A673 (cell line): ENCODE data around the gene SLFN14. TPM values are rescaled to one million over a fixed set of nuclear protein-coding genes. Genes with fewer than 3 reads are reported as not detected.

Experiments
- BruUV-seq: library from RNA; stranded (reverse); fragments of 400-500 nt; replicated peaks from 2 replicates; lab custom pipeline; 2021; lab: Mats Ljungman, UMichigan
- CTCF ChIA-PET: fragments of 300-600 bp; sonication (Branson Sonifier 250); formaldehyde crosslinking; loops from one replicate; lab custom pipeline; 2022; ENCODE audit warnings: antibody characterized with exemption; lab: Charles Lee
- POLR2A ChIA-PET: fragments of 300-600 bp; sonication (Branson Sonifier 250); formaldehyde crosslinking; loops from one replicate; lab custom pipeline; 2022; ENCODE audit warnings: antibody characterized with exemption; ENCODE audit not compliant: low non-redundant PET; lab: Charles Lee
- DNase-seq: peaks from one replicate; pipeline ENCODE4 v3.0.0-alpha.2; 2015; ENCODE audit warnings: low spot score
- H3K27ac ChIP-seq: fragments of 200-600 bp; sonication (generic); 2 replicates; pipeline ENCODE4 v1.5.1; 2016; ENCODE audit warnings: mixed run types, low read depth, mild to moderate bottlenecking, mixed read lengths, antibody characterized with exemption, low read length; ENCODE audit not compliant: poor library complexity, severe bottlenecking
- H3K27me3 ChIP-seq: fragments of 200-600 bp; sonication (generic); replicated peaks from 2 replicates; pipeline ENCODE4 v1.6.1; 2017; ENCODE audit warnings: mixed run types, low read depth, mild to moderate bottlenecking, mixed read lengths, antibody characterized with exemption, low read length; ENCODE audit not compliant: insufficient read depth, poor library complexity
- H3K36me3 ChIP-seq: fragments of 200-600 bp; sonication (generic); 2 replicates; pipeline ENCODE4 v1.6.1; 2016; ENCODE audit warnings: mixed run types, mild to moderate bottlenecking, mixed read lengths, antibody characterized with exemption, low read length; ENCODE audit not compliant: insufficient read depth, poor library complexity, severe bottlenecking
- H3K4me1 ChIP-seq: fragments of 200-600 bp; sonication (generic); 2 replicates; pipeline ENCODE4 v1.6.1; 2017; ENCODE audit warnings: mixed run types, mild to moderate bottlenecking, mixed read lengths, antibody characterized with exemption, low read length; ENCODE audit not compliant: insufficient read depth, poor library complexity, severe bottlenecking
- H3K4me3 ChIP-seq: fragments of 200-600 bp; sonication (generic); 2 replicates; pipeline ENCODE4 v1.5.1; 2016; ENCODE audit warnings: low read depth, mixed run types, mild to moderate bottlenecking, mixed read lengths, low read length; ENCODE audit not compliant: poor library complexity, severe bottlenecking
- H3K9me3 ChIP-seq: fragments of 200-600 bp; sonication (generic); 2 replicates; pipeline ENCODE4 v1.6.1; 2016; ENCODE audit warnings: mixed run types, low read depth, mild to moderate bottlenecking, mixed read lengths, antibody characterized with exemption, low read length; ENCODE audit not compliant: poor library complexity, severe bottlenecking
- CTCF ChIP-seq: fragments of 300-800, 200-600 bp; sonication (generic); conservative IDR thresholded peaks from 2 replicates; pipeline ENCODE4 v1.5.1; 2017; ENCODE audit warnings: low read depth, mild to moderate bottlenecking, antibody characterized with exemption, low read length, moderate library complexity, mixed read lengths
- EZH2 ChIP-seq: fragments of 200-600 bp; sonication (generic); IDR thresholded peaks from 2 replicates; pipeline ENCODE4 v1.6.1; 2017; ENCODE audit warnings: borderline replicate concordance, low read depth, mild to moderate bottlenecking, mixed read lengths, antibody characterized with exemption, low read length; ENCODE audit not compliant: poor library complexity, severe bottlenecking
- intact Hi-C: fragments of 100-400 bp; cut with micrococcal nuclease; formaldehyde crosslinking; loops from one replicate; pipeline ENCODE4 v1.10.0; 2022; ENCODE audit not compliant: unreplicated experiment
- total RNA-seq: library from RNA; stranded (reverse); gene quantifications from 2 replicates; pipeline ENCODE4 v1.2.3, GENCODE V29; 2021

Gene SLFN14
- total RNA-seq, 1 experiment from 2014 or later, result not detected

GRCh38 chr17:35605678-35606077 lies 45.1 kb upstream of the SLFN14 start:
- no peak overlapping the region for H3K27ac ChIP-seq
- no TSS peak for BruUV-seq

GRCh38 chr17:35603674-35604073 lies 43.1 kb upstream of the SLFN14 start:
- Histone ChIP-seq H3K27me3 (no peaks in the 10 kb centered on the region), H3K27ac (no peak overlapping the region), H3K4me1 (no peaks in the 10 kb centered on the region), H3K4me3 (no peak overlapping the region), H3K36me3 (peaks cover 14% of the 10 kb centered on the region), H3K9me3 (no peaks in the 10 kb centered on the region)
- BruUV-seq, result no TSS peak
- ChIA-PET POLR2A (no interaction called here), CTCF (no interaction called here)
- no peak for DNase-seq
- TF ChIP-seq EZH2, result no peak
- TF ChIP-seq CTCF, result no peak
- intact Hi-C loops, result no loop called here

More at GRCh38 chr17:35605678-35606077, 45.1 kb upstream of the SLFN14 start:
- POLR2A ChIA-PET, result no interaction called here
- no peaks in the 10 kb centered on the region for H3K4me1 ChIP-seq
- intact Hi-C loops, result no loop called here
- H3K36me3 ChIP-seq, result peaks cover 12% of the 10 kb centered on the region
- DNase-seq, result no peak
- no peak overlapping the region for H3K4me3 ChIP-seq
- CTCF ChIA-PET, result no interaction called here
- H3K9me3 ChIP-seq, result no peaks in the 10 kb centered on the region
- no peaks in the 10 kb centered on the region for H3K27me3 ChIP-seq
- TF ChIP-seq EZH2 (no peak), CTCF (no peak)

- Histone ChIP-seq H3K27me3 (no peaks in the 10 kb centered on the region), H3K4me1 (no peaks in the 10 kb centered on the region), H3K9me3 (no peaks in the 10 kb centered on the region), H3K27ac (no peak overlapping the region), H3K36me3 (peaks cover 22% of the 10 kb centered on the region), H3K4me3 (no peak overlapping the region)
- intact Hi-C loops, result no loop called here
- ChIA-PET CTCF (no interaction called here), POLR2A (no interaction called here)
- DNase-seq, result no peak
- TF ChIP-seq CTCF, result no peak
- TF ChIP-seq EZH2, result no peak
- no TSS peak for BruUV-seq
These were observed 37.0 kb upstream of the SLFN14 start for GRCh38 chr17:35597604-35598003.
